ENCODE results near the gene NPEPL1. TPM values are rescaled to one million over a fixed set of nuclear protein-coding genes. Genes with fewer than 3 reads are reported as not detected.

NPEPL1 gene
- total RNA-seq, 2 experiments from 2014 or later: 13.6 to 15.2 TPM

DNA sequence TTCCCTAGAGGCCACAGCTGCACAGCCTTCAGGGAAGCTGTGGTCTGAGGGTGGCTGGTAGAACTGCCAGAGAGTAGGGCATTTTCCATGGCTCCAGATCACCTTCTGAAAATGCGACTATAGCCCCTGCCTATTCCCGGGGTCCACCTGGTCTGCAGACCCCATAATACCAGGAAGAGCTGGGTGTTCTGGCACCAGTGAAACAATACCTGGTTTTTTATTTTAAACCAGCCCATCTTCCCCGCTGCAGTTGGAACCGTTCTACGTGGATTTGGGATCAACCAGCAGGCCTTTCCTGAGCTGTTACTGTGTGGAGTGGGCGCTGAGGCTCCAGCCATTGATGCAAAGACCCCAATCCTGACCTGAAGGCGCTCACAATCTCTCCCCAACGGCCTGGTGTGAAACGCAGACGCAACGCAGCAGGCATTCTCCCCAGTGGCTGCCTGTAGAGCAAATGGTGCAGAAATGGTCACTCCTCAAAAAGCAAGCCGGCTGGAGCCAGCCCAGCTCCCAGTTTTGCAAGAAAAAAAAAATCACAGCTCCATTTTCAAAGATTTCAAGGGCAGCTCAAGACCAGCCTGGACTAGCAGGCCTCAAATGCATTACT, 11.3 kb downstream of the NPEPL1 start:
- ATAC-seq (no peak), DNase-seq (no peak)
- H3K9me3 Mint-ChIP-seq (ENCODE audit: low read depth): no peaks in the 10 kb centered on the region
- H3K27ac Mint-ChIP-seq: no peak overlapping the region
- no peaks in the 10 kb centered on the region for H3K4me1 Mint-ChIP-seq
- no peak overlapping the region for H3K4me3 Mint-ChIP-seq
- ChIA-PET POLR2A (no interaction called here), CTCF (interaction anchor here (0.6 to 0.9 kb wide), 2 partner anchors 31 to 143 kb away, joined by 3 read pairs; no protein-coding TSS in a partner anchor)
- H3K27me3 Mint-ChIP-seq: no peaks in the 10 kb centered on the region
- intact Hi-C loops (cut with DNase I, micrococcal nuclease): no loop called here
- peaks cover 20% of the 10 kb centered on the region for H3K36me3 Mint-ChIP-seq (ENCODE audit: low read depth)

DNA sequence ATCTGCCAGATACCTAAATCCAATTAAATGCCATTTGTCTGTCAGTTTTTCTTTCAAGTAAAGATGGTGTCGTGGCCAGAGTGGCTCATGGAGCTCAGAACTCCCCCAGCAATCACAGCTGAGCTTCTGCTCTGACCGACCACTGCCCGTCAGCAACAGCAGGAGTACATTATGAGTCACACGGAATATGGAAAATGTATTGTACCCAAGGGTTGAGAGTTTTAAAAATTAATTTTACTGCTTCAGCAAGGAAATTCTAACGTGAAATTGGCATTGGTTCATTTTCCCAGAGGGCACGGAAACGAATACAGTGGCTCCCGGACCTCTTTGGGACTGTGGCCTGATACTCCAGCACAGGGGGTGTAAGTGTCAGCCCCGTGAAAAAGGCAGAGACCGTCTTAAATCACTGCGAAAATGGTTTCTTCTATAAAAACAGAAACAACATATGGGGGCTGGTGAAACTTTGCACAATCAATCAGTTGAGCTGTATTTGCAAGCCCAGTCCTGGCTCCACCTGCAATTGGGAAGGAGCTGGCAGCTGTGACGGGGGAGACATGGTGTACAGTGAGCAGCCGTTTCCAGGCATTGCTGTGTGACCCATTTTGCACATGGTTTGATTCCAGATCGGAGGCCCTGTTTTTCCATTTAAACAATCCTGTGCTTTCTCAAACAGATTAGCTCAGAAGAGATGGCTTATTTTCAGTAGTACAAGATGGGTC, 12.8 kb downstream of the NPEPL1 start:
- intact Hi-C loops (cut with DNase I, micrococcal nuclease): no loop called here
- H3K9me3 Mint-ChIP-seq (ENCODE audit: low read depth): no peaks in the 10 kb centered on the region
- ChIA-PET CTCF (no interaction called here), POLR2A (no interaction called here)
- no peak for DNase-seq
- H3K4me3 Mint-ChIP-seq: no peak overlapping the region
- no peaks in the 10 kb centered on the region for H3K4me1 Mint-ChIP-seq
- no peak overlapping the region for H3K27ac Mint-ChIP-seq
- no peak for ATAC-seq
- H3K27me3 Mint-ChIP-seq: no peaks in the 10 kb centered on the region
- H3K36me3 Mint-ChIP-seq (ENCODE audit: low read depth): peaks cover 19% of the 10 kb centered on the region

DNA sequence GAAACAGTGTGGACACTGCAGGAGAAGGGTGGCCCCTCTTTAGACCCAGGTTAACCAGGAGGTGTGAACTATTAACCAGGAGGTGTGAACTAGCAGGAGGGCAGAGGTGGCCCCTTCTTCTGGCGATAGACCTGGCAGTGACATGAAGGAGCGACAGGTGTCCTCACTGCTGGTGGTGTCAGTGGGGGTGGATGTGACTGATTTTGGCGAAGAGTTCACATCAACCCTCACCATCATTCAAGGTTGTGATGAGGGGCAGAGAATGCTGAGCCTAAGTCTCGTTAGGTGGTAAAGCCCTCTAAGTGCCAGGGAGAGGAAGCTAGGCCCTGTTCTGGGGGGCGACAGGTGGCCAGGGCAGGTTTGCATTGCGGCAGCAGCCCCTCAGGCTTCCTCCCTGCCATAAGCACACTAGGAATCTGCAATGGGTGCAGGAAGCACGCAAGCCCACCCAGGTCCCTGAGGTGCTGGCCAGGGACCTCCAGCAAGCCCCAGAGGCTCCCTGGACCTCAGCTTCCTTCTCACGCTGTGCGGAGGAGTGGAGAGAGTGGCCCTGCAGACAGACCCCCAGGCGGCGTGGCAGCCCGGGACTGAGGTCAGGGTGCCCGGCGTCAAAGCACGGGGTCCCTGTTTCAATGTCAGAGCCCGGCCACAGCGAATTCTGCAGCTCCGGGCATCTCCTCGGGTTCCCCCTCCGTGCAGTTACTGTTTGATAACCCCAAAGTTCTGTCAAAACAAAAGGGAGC, 13.7 kb downstream of the NPEPL1 start:
- peak; percentile 2 for DNase-seq
- CTCF ChIA-PET: no interaction called here

DNA sequence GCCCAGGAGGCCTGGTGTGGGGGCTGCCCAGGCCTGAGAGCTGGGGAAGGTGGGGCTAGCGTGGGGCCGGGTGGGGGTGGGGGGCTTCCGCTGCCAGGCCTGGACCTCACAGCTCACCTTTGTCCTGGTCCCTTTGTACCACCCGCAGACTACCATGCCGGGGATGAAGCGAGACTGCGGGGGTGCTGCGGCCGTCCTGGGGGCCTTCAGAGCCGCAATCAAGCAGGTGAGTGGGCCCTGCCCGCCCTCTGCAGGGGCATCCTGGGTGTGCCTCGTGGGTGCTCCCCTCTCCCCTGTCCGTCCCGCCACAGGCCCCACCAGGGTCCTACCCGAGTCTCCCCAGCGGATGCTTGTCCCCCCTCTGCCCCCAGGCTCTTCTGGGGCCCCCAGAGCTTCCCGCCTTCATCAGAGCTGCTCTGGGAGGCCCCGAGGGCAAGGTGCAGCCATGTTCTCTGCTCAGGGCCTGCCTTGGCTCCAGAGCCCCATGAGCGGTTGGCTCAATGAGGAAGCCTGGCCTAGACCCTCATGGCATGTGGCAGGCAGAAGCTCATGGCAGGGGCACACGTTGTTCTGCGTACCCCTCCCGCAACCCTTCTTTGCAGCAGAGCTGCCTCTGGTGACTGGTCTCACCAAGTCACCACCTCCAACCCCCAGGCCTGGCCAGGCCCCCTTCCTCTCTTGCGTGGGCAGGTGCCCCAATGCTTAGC, 14.5 kb downstream of the NPEPL1 start:
- ChIA-PET POLR2A (no interaction called here), CTCF (interaction anchor here (0.8 kb wide), 1 partner anchor 27 kb away, joined by 3 read pairs; no protein-coding TSS in a partner anchor)
- no peak overlapping the region for H3K4me3 Mint-ChIP-seq
- no peak for DNase-seq
- ATAC-seq: no peak
- no peaks in the 10 kb centered on the region for H3K9me3 Mint-ChIP-seq (ENCODE audit: low read depth)
- no peaks in the 10 kb centered on the region for H3K4me1 Mint-ChIP-seq
- H3K27ac Mint-ChIP-seq: no peak overlapping the region
- H3K27me3 Mint-ChIP-seq: no peaks in the 10 kb centered on the region
- intact Hi-C loops (cut with DNase I, micrococcal nuclease): no loop called here
- peaks cover 16% of the 10 kb centered on the region for H3K36me3 Mint-ChIP-seq (ENCODE audit: low read depth)

More for the DNA sequence above, 13.7 kb downstream of the NPEPL1 start:
- no peak overlapping the region for H3K4me3 Mint-ChIP-seq
- no peak overlapping the region for H3K27ac Mint-ChIP-seq
- H3K4me1 Mint-ChIP-seq: no peaks in the 10 kb centered on the region
- no peaks in the 10 kb centered on the region for H3K9me3 Mint-ChIP-seq (ENCODE audit: low read depth)
- no peak for ATAC-seq
- intact Hi-C loops (cut with DNase I, micrococcal nuclease): no loop called here
- H3K36me3 Mint-ChIP-seq (ENCODE audit: low read depth): peaks cover 16% of the 10 kb centered on the region
- H3K27me3 Mint-ChIP-seq: no peaks in the 10 kb centered on the region
- POLR2A ChIA-PET: no interaction called here

DNA sequence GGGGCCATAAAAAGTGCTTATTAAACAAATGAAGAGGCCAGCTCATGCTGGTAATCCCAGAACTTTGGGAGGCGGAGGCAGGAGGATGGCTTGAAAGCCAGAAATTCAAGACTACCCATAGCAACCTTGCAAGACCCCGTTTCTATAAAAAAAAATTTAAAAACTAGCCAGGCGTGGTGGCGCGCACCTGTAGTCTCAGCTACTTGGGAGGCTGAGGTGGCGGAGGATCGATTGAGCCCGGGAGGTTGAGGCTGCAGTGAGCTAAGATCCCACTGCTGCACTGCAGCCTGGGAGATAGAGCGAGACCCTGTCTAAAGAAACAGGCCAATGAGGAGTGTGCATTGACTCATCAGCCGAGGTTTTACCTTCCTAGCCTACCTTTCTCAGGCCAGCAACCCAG, 15.2 kb downstream of the NPEPL1 start:
- no peaks in the 10 kb centered on the region for H3K27me3 Mint-ChIP-seq
- no peak overlapping the region for H3K4me3 Mint-ChIP-seq
- ChIA-PET CTCF (interaction anchor here (0.6 to 0.8 kb wide), 2 partner anchors 27 to 223 kb away, joined by 3 read pairs; no protein-coding TSS in a partner anchor), POLR2A (no interaction called here)
- DNase-seq: no peak
- no peak overlapping the region for H3K27ac Mint-ChIP-seq
- peaks cover 12% of the 10 kb centered on the region for H3K36me3 Mint-ChIP-seq (ENCODE audit: low read depth)
- ATAC-seq: no peak
- no peaks in the 10 kb centered on the region for H3K9me3 Mint-ChIP-seq (ENCODE audit: low read depth)
- intact Hi-C loops (cut with DNase I, micrococcal nuclease): no loop called here
- H3K4me1 Mint-ChIP-seq: no peaks in the 10 kb centered on the region

DNA sequence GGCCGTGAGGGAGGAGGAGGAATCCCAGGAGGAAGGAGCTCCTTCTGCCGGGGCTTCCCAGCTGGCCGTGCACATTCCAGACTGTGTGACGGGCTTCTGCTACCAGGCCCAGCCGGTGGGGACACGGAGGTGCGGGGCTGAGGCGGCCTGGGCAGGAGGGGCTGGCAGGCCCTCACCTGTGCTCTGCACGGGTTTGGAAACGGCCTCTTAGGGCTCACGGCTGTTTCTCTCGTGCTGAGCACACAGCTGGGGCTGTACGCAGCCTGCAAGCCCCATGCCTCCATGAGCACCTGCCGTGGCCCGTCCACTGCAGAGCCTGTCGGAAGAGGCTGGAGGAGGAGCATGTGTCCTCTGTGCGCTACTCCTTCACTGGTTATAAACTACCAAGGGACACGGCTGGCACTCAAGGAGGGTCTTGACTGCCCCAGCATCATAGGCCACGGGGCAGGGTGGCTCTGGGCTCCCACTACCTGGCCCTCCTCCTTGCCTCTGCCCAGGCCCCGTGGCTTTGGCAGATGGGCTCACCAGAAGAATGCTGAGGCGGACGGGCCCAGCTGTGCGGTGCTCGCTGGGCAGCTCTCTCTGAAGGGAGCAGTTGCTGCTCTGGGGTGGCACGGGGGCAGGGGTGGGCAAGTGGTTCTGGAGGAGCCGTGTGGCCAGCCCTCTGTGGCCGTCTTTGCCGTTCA, 15.8 kb downstream of the NPEPL1 start:
- intact Hi-C loops (cut with DNase I, micrococcal nuclease): no loop called here
- no peak for DNase-seq
- no peak overlapping the region for H3K4me3 Mint-ChIP-seq

DNA sequence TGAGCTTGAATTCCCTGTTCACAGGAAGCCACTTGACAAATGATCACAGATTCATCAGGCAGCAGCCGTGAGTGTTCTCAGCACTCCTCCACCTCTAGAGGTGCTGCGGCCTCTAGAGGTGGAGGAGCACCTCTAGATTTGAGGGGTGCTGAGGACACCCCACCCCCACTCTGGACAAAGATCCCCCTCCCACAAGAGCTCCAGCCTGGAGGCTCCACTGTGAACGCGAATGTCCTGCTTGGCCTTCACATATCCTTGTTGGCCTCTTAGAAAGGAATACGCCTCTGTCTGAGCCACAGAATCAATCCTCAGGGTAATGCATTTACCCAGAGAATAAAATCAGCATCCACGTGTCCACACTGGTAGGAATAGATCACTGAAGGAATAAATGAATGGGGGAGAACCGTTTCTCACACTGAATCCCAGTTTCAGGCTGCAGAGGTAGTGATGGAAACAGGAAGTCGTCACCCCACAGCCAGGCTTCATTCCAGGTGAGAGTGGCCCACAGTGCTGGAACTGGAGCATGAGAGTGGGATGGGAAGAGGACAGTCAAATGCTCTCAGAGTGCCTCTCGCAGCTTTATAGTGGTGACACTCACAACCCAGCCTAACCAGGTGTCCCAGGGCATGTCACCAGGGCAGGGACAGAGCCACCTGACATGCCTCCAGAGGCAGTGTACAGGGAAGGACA, 16.6 kb downstream of the NPEPL1 start:
- intact Hi-C loops (cut with DNase I, micrococcal nuclease): no loop called here
- ATAC-seq (no peak), DNase-seq (no peak)
- H3K9me3 Mint-ChIP-seq (ENCODE audit: low read depth): no peaks in the 10 kb centered on the region
- no peak overlapping the region for H3K4me3 Mint-ChIP-seq
- H3K27me3 Mint-ChIP-seq: no peaks in the 10 kb centered on the region
- H3K4me1 Mint-ChIP-seq: no peaks in the 10 kb centered on the region
- ChIA-PET POLR2A (interaction anchor here (0.6 kb wide), 1 partner anchor 59 kb away, joined by 3 read pairs; no protein-coding TSS in a partner anchor), CTCF (no interaction called here)
- H3K36me3 Mint-ChIP-seq (ENCODE audit: low read depth): peaks cover under 1% of the 10 kb centered on the region
- H3K27ac Mint-ChIP-seq: no peak overlapping the region

More for the DNA sequence above, 15.8 kb downstream of the NPEPL1 start:
- ChIA-PET POLR2A (no interaction called here), CTCF (interaction anchor here (0.6 to 0.8 kb wide), 2 partner anchors 28 to 224 kb away, joined by 3 read pairs; no protein-coding TSS in a partner anchor)
- H3K27me3 Mint-ChIP-seq: no peaks in the 10 kb centered on the region
- no peak for ATAC-seq
- no peaks in the 10 kb centered on the region for H3K9me3 Mint-ChIP-seq (ENCODE audit: low read depth)
- no peak overlapping the region for H3K27ac Mint-ChIP-seq
- peaks cover 7% of the 10 kb centered on the region for H3K36me3 Mint-ChIP-seq (ENCODE audit: low read depth)
- no peaks in the 10 kb centered on the region for H3K4me1 Mint-ChIP-seq

DNA sequence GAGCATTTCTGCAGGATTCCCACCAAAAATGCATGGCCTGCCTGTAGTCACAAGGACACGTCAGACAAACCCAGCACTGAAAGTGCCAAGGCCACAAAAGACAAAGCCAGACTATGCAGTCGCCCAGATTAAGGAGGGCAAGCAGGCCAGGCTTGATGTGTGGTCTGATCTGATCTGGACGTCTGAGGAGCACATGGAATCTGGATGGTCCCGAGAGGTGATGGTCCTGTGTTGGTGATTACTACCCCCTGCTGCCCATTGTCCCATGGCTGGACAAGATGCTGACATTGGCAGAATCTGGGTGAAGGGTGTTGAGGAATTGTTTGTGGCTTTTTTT, 17.1 kb downstream of the NPEPL1 start:
- H3K27me3 Mint-ChIP-seq: no peaks in the 10 kb centered on the region
- no peak overlapping the region for H3K27ac Mint-ChIP-seq
- DNase-seq (no peak), ATAC-seq (no peak)
- H3K4me3 Mint-ChIP-seq: no peak overlapping the region
- POLR2A ChIA-PET: interaction anchor here (0.6 kb wide), 1 partner anchor 58 kb away, joined by 3 read pairs; no protein-coding TSS in a partner anchor
- intact Hi-C loops (cut with DNase I, micrococcal nuclease): no loop called here
- H3K4me1 Mint-ChIP-seq: no peaks in the 10 kb centered on the region
- CTCF ChIA-PET: no interaction called here
- no peaks in the 10 kb centered on the region for H3K9me3 Mint-ChIP-seq (ENCODE audit: low read depth)
- H3K36me3 Mint-ChIP-seq (ENCODE audit: low read depth): no peaks in the 10 kb centered on the region

DNA sequence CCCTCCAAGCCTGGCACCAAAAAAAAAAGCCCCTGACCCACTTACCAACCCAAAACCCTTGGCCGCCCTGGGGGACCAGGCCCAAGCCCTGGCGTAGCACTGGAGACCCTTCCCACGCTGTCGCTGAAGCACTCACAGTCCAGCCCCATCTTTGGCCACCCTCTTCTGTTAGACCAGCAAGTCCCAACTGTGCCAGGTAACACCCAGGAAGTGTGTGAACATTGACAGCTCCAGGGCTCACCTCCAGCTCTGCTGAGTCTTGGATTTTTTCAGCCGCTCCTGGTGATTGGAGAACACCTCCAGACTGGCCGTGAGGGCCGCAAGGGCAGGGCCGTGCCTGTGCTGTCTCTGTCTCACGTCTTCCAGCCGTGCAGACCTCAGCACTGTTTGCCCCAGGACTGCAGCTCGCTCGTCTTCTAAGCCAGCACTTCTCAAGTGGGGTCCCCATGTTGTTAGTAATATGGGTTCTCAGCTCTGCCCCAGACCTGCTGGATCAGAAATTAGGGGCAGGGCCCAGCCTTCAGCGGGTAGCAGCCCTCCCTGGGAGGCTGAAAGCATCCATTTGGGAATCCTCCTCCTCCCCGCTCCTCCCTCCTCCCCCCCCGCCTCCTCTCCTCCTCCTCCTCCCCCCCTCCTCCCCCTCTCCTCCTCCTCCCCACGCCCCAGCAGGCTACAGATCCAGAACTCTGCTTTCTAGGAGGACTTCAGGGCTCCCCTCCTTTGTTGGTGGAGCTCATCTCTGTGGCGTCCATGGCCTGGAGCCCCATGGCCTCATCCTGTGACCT, 18.1 kb downstream of the NPEPL1 start:
- DNase-seq (no peak), ATAC-seq (no peak)
- Mint-ChIP-seq H3K9me3 (ENCODE audit: low read depth) (no peaks in the 10 kb centered on the region), H3K36me3 (ENCODE audit: low read depth) (no peaks in the 10 kb centered on the region), H3K4me1 (no peaks in the 10 kb centered on the region), H3K27me3 (no peaks in the 10 kb centered on the region), H3K4me3 (no peak overlapping the region), H3K27ac (no peak overlapping the region)
- CTCF ChIA-PET: no interaction called here
- POLR2A ChIA-PET: no interaction called here
- intact Hi-C loops (cut with DNase I, micrococcal nuclease): no loop called here

DNA sequence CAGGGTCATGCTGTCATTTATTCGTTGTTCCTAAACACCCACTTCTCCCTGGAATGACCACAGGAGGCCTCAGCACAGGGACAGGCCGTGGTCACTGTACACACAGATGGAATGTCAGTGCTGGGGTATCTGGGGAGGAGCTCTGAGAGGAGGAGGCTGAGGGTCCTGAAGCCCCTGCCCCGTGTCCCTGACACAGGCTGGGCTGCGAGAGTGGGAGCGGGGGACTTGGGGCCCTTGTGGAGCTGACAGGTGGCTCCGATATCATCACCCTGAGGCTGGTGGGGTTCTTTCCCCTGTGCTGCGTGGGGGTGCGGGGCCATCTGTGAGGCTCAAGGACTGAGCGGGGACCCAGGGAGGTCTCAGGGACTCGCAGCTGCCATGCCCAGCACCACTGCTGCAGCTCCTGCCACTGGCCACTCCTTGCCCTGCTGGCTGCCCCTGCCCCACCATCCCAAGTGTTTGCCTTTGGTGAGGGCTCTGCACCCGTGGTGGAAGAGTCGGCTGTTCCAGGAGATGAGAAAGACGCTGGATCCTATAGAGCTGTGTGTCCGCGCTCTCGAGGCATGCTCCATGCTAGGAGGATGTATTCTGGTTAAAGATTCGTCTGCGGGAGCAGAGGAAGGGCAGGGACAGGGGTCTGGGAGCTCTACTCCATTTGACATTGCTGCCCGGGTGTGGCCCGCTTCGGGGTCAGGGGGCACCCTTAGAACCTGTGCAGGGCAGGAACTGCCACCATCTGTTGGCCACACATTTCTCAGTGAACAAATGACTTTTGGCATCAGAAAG, 18.9 kb downstream of the NPEPL1 start:
- intact Hi-C loops (cut with DNase I, micrococcal nuclease): no loop called here
- Mint-ChIP-seq H3K4me3 (no peak overlapping the region), H3K27ac (no peak overlapping the region), H3K36me3 (ENCODE audit: low read depth) (no peaks in the 10 kb centered on the region), H3K4me1 (no peaks in the 10 kb centered on the region), H3K27me3 (no peaks in the 10 kb centered on the region), H3K9me3 (ENCODE audit: low read depth) (no peaks in the 10 kb centered on the region)
- ATAC-seq (no peak), DNase-seq (no peak)
- ChIA-PET POLR2A (no interaction called here), CTCF (no interaction called here)
